Testis (tissue), 3 donors: Measurements from ENCODE around the gene HPN. TPM values are rescaled to one million over a fixed set of nuclear protein-coding genes. Genes with fewer than 3 reads are reported as not detected.
A peak's percentile ranks its signal among the peaks of the same experiment; 100 is the strongest.
"Not testable (repeated sequence)": the region's sequence is repeated elsewhere in the genome, so short reads cannot be mapped to it uniquely, and the experiment has no call there.

Experiments
- DNase-seq: peaks from one replicate; pipeline ENCODE4 v3.0.0-alpha.2; 2019
- H3K27ac ChIP-seq, 2 donors: fragments of 200-600 bp; sonication (generic); one replicate each; pipeline ENCODE4 v1.5.1; 2019
- H3K27me3 ChIP-seq: fragments of 200-600 bp; sonication (generic); one replicate; pipeline ENCODE4 v1.5.1; 2019
- H3K36me3 ChIP-seq: fragments of 200-600 bp; sonication (generic); one replicate; pipeline ENCODE4 v1.5.1; 2017; ENCODE audit warnings: low read depth; ENCODE audit errors: missing control alignments
- H3K4me1 ChIP-seq: fragments of 200-600 bp; sonication (generic); one replicate; pipeline ENCODE4 v1.5.1; 2019
- H3K4me3 ChIP-seq, 2 donors: fragments of 200-600 bp; sonication (generic); one replicate each; pipeline ENCODE4 v1.5.1; 2017 to 2019
- H3K9me3 ChIP-seq: fragments of 200-600 bp; sonication (generic); one replicate; pipeline ENCODE4 v1.5.1; 2017
- POLR2A ChIP-seq: fragments of 450-650 bp; IDR thresholded peaks from one replicate; pipeline ENCODE4 v1.6.1; 2017; ENCODE audit warnings: antibody characterized with exemption, mild to moderate bottlenecking, moderate library complexity
- whole genome bisulfite sequencing, 2 donors: methylation state at CpG; one replicate each; pipeline ENCODE4 v1.1.5; 2018; 5-methylcytosine and 5-hydroxymethylcytosine counted together
- intact Hi-C: fragments of 100-400 bp; cut with DNase I; formaldehyde crosslinking; loops from one replicate; pipeline ENCODE4 v1.15.1; 2023; ENCODE audit warnings: low total_unique reads
- polyA plus RNA-seq: library from polyadenylated mRNA; stranded (reverse); fragments of 350-450 nt; fragmentation: Illumina TruSeq; extraction: RNeasy Lipid Tissue Mini Kit (QIAGEN cat#74804); gene quantifications from one replicate; pipeline ENCODE4 v1.2.3, GENCODE V29; 2014; ENCODE audit warnings: low read depth, low replicate concordance; ENCODE audit not compliant: insufficient read depth
- total RNA-seq, 2 donors: library from RNA; depleted of rRNA; stranded (reverse); fragments of >200 nt; gene quantifications; one replicate each; pipeline ENCODE4 v1.2.3, GENCODE V29; 2016
- TF ChIP-seq, protein P1 (sequence below), 3 experiments: fragments of 450-650 bp in 2 of 3; fragments of 200-600 bp in 1 of 3; sonication (generic) in 1 of 3; IDR thresholded peaks; one replicate each; pipeline ENCODE4 v1.5.1; 2016 to 2019; ENCODE audit warnings: antibody characterized with exemption in 3 of 3, mild to moderate bottlenecking in 2 of 3, moderate library complexity in 1 of 3

Gene HPN
- total and polyA plus RNA-seq, 3 donors from 2014 or later: 0.79 to 8.2 (median 1.7) TPM

DNA sequence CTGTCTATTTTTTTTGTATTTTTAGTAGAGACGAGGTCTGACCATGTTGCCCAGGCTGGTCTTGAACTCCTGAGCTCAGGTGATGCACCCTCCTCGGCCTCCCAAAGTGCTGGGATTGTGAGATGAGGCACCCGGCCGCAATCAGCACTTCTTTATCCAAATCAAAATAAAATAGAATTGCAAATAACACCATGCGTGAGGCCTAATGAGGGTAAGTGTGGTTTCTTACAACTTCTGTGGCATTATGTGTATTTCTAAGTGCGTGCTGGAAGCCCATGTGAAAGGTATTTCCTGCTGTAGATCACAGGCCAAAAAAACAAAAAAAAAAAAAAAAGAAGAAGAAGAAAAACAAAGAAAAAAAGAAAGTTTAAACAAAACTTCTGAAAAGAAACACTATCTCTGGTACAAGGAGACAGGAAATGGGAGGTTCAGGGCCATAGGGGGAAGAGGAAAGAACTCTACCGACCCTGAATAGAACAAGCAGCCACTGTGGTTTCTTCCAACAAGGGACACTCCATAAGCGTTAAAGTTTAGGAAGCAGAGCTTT, 44.4 kb upstream of the HPN start:
- Histone ChIP-seq H3K4me1 (peaks cover 49% of the 10 kb centered on the region), H3K27ac (peak overlapping the region; percentile 35 to 100), H3K9me3 (no peaks in the 10 kb centered on the region), H3K36me3 (no peaks in the 10 kb centered on the region), H3K4me3 (no peak overlapping the region), H3K27me3 (no peaks in the 10 kb centered on the region)
- intact Hi-C loops: no loop called here
- no peak for DNase-seq
- WGBS, 2 donors: 39 to 46% methylated on average over 8 of the region's 8 CpGs
- TF ChIP-seq, protein P1, sequence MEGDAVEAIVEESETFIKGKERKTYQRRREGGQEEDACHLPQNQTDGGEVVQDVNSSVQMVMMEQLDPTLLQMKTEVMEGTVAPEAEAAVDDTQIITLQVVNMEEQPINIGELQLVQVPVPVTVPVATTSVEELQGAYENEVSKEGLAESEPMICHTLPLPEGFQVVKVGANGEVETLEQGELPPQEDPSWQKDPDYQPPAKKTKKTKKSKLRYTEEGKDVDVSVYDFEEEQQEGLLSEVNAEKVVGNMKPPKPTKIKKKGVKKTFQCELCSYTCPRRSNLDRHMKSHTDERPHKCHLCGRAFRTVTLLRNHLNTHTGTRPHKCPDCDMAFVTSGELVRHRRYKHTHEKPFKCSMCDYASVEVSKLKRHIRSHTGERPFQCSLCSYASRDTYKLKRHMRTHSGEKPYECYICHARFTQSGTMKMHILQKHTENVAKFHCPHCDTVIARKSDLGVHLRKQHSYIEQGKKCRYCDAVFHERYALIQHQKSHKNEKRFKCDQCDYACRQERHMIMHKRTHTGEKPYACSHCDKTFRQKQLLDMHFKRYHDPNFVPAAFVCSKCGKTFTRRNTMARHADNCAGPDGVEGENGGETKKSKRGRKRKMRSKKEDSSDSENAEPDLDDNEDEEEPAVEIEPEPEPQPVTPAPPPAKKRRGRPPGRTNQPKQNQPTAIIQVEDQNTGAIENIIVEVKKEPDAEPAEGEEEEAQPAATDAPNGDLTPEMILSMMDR (IDR thresholded peaks at IDR 0.05): no peak
- TF ChIP-seq POLR2A: no peak

DNA sequence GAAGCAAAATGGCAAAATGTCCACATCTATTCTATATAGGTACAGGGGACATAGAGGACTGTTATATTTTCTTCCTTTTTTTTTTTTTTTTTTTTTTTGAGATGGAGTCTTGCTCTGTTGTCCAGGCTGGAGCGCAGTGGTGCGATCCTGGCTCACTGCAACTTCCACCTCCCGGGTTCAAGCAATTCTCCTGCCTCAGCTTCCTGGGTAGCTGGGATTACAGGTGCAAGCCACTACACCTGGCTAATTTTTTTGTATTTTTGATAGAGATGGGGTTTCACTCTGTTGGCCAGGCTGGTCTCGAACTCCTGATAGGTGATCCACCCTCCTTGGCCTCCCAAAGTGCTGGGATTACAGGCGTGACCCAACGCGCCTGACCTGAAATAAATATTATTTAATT, 43.3 kb upstream of the HPN start:
- H3K36me3 ChIP-seq, H3K4me3 ChIP-seq, H3K9me3 ChIP-seq, DNase-seq, intact Hi-C loops, H3K27me3 ChIP-seq: not testable (repeated sequence)
- Histone ChIP-seq H3K4me1 (peaks cover 51% of the 10 kb centered on the region), H3K27ac (peak overlapping the region; percentile 100)
- WGBS, 2 donors: 85 to 86% methylated on average over 7 of the region's 7 CpGs

DNA sequence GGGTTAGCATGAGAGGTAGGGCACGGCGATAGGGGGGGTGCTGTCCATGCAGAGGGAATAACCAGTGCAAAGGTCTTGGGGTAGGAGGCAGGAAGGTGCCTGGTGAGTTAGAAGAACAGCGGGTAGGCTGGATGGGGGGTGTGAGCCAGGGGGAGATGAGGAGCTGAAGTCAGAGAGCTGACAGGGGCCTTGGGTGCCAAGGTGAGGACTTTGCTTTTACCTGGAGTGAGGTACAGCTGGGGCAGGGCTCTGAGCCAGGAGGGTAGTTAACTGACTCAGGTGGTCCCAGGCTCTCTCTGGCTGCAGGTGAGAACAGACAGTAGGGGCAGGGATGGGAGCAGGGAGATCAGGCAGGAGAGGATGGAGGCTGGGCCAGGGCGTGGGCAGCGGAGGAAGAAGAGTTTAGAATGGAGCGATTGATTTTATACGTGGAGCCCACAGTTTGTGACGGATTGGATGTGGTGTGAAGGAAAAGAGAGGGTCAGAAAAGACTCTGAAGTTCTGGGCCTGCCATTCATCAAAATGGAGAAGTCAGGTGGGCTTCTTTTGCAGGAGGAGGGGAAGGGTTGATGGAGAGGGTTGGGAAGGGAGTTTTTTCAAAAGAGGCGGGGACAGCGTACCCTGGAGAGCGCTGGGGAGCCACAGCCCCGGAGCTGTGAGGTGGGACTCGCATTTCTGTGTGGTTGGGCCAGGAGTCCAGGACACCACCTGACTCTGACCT, 42.6 kb upstream of the HPN start:
- H3K27me3 ChIP-seq: no peaks in the 10 kb centered on the region
- peaks cover 56% of the 10 kb centered on the region for H3K4me1 ChIP-seq
- H3K36me3 ChIP-seq: no peaks in the 10 kb centered on the region
- DNase-seq: no peak
- H3K9me3 ChIP-seq: no peaks in the 10 kb centered on the region
- WGBS, 2 donors: 33 to 39% methylated on average over 13 of the region's 13 CpGs
- TF ChIP-seq POLR2A: no peak
- TF ChIP-seq, protein P1 (IDR thresholded peaks at IDR 0.05): no peak
- intact Hi-C loops: no loop called here
- H3K4me3 ChIP-seq: peak overlapping the region; percentile 86 to 90
- H3K27ac ChIP-seq: peak overlapping the region; percentile 100

- peaks cover 50% of the 10 kb centered on the region for H3K4me1 ChIP-seq
Observed at GRCh38 chr19:34999498-35000337, 41.8 kb upstream of the HPN start, which contains the start of gene GRAMD1A. Gene GRAMD1A (plus strand): TSS chr19:35000323. CDS start chr19:35000479, 156 bp downstream.

More at GRCh38 chr19:34999498-35000337, 41.8 kb upstream of the HPN start, which contains the start of gene GRAMD1A:
- peak within 1 kb of the TSS; percentile 100 for H3K27ac ChIP-seq
- peak within 1 kb of the TSS; percentile 86 to 90 for H3K4me3 ChIP-seq
- WGBS, 2 donors: 0 to 1% methylated on average over 20 to 45 of the region's 45 CpGs
- intact Hi-C loops: no loop called here
- TF ChIP-seq POLR2A: peak; percentile 65
- TF ChIP-seq, protein P1 (IDR thresholded peaks at IDR 0.05): no peak
- no peaks in the 10 kb centered on the region for H3K9me3 ChIP-seq
- H3K27me3 ChIP-seq: no peaks in the 10 kb centered on the region
- H3K36me3 ChIP-seq: no peaks in the 10 kb centered on the region
- peak; percentile 89 for DNase-seq
